ENCODE measurements around the gene ASPHD2.

Gene ASPHD2

GRCh38 chr22:26452236-26453016, 23.4 kb downstream of the ASPHD2 start:
- H3K27me3 ChIP-seq = no peaks in the 10 kb centered on the region
- H3K4me3 ChIP-seq (ENCODE audit: low read depth, low read length) = no peak overlapping the region
- H3K36me3 ChIP-seq = peaks cover 16% of the 10 kb centered on the region
- no peaks in the 10 kb centered on the region; the same call in none of the 2 replicates for H3K4me1 ChIP-seq
- DNase-seq = no peak
- TF ChIP-seq, protein P1, sequence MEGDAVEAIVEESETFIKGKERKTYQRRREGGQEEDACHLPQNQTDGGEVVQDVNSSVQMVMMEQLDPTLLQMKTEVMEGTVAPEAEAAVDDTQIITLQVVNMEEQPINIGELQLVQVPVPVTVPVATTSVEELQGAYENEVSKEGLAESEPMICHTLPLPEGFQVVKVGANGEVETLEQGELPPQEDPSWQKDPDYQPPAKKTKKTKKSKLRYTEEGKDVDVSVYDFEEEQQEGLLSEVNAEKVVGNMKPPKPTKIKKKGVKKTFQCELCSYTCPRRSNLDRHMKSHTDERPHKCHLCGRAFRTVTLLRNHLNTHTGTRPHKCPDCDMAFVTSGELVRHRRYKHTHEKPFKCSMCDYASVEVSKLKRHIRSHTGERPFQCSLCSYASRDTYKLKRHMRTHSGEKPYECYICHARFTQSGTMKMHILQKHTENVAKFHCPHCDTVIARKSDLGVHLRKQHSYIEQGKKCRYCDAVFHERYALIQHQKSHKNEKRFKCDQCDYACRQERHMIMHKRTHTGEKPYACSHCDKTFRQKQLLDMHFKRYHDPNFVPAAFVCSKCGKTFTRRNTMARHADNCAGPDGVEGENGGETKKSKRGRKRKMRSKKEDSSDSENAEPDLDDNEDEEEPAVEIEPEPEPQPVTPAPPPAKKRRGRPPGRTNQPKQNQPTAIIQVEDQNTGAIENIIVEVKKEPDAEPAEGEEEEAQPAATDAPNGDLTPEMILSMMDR (IDR thresholded peaks at IDR 0.05; ENCODE audit: low read depth, low read length) = no peak
- no peaks in the 10 kb centered on the region for H3K9me3 ChIP-seq

GRCh38 chr22:26453216-26453615, 24.2 kb downstream of the ASPHD2 start:
- TF ChIP-seq, protein P1 (IDR thresholded peaks at IDR 0.05; ENCODE audit: low read depth, low read length) = no peak
- peaks cover 16% of the 10 kb centered on the region for H3K36me3 ChIP-seq
- no peaks in the 10 kb centered on the region; the same call in none of the 2 replicates for H3K4me1 ChIP-seq
- no peaks in the 10 kb centered on the region for H3K27me3 ChIP-seq
- no peak for DNase-seq
- no peaks in the 10 kb centered on the region for H3K9me3 ChIP-seq
- no peak overlapping the region for H3K4me3 ChIP-seq (ENCODE audit: low read depth, low read length)

- no peaks in the 10 kb centered on the region; the same call in none of the 2 replicates for H3K4me1 ChIP-seq
- H3K27me3 ChIP-seq = no peaks in the 10 kb centered on the region
- TF ChIP-seq, protein P1 (IDR thresholded peaks at IDR 0.05; ENCODE audit: low read depth, low read length) = no peak
- peaks cover 16% of the 10 kb centered on the region for H3K36me3 ChIP-seq
- H3K4me3 ChIP-seq (ENCODE audit: low read depth, low read length) = no peak overlapping the region
- no peak for DNase-seq
- H3K9me3 ChIP-seq = no peaks in the 10 kb centered on the region
Measured at GRCh38 chr22:26453812-26454500, 24.9 kb downstream of the ASPHD2 start.

- Histone ChIP-seq H3K36me3 (peaks cover 7% of the 10 kb centered on the region), H3K4me1 (peaks cover 7% of the 10 kb centered on the region; the same call in 1 of the 2 replicates), H3K27me3 (no peaks in the 10 kb centered on the region), H3K9me3 (no peaks in the 10 kb centered on the region), H3K4me3 (ENCODE audit: low read depth, low read length) (no peak overlapping the region)
- DNase-seq = no peak
- TF ChIP-seq, protein P1 (IDR thresholded peaks at IDR 0.05; ENCODE audit: low read depth, low read length) = no peak
Measured at GRCh38 chr22:26457661-26458272, 28.7 kb downstream of the ASPHD2 start.

GRCh38 chr22:26460202-26460601, 31.1 kb downstream of the ASPHD2 start:
- Histone ChIP-seq H3K27me3 (no peaks in the 10 kb centered on the region), H3K36me3 (peaks cover 24% of the 10 kb centered on the region), H3K4me3 (ENCODE audit: low read depth, low read length) (no peak overlapping the region), H3K4me1 (peaks cover 7% of the 10 kb centered on the region; the same call in 1 of the 2 replicates), H3K9me3 (no peaks in the 10 kb centered on the region)
- TF ChIP-seq, protein P1 (IDR thresholded peaks at IDR 0.05; ENCODE audit: low read depth, low read length) = no peak
- DNase-seq = no peak
